IMR-90 (cell line): Measurements from ENCODE around the gene CDK6.

Source experiments
- CEBPB ChIP-seq: IDR thresholded peaks from 2 replicates; pipeline ENCODE4 v1.6.1; 2012; ENCODE audit warnings: low read depth, low read length, improper control_type of control experiment
- CHD1 ChIP-seq: IDR thresholded peaks from 2 replicates; pipeline ENCODE4 v1.6.1; 2012; ENCODE audit warnings: low read depth, low read length, improper control_type of control experiment
- FOS ChIP-seq: fragments of 150-350 bp; IDR thresholded peaks from 2 replicates; pipeline ENCODE4 v1.6.1; 2016; ENCODE audit warnings: low read depth, low read length
- MXI1 ChIP-seq: IDR thresholded peaks from 2 replicates; pipeline ENCODE4 v1.6.1; 2012; ENCODE audit warnings: low read depth, mild to moderate bottlenecking, low read length, moderate library complexity, borderline replicate concordance
- POLR2A ChIP-seq: IDR thresholded peaks from 2 replicates; pipeline ENCODE4 v1.6.1; 2012; ENCODE audit warnings: mild to moderate bottlenecking, low read depth, low read length
- RAD21 ChIP-seq: IDR thresholded peaks from 2 replicates; pipeline ENCODE4 v1.6.1; 2012; ENCODE audit warnings: low read length, improper control_type of control experiment
- RFX5 ChIP-seq: IDR thresholded peaks from 2 replicates; pipeline ENCODE4 v1.8.0; 2012; ENCODE audit warnings: low read depth, mild to moderate bottlenecking, low read length, moderate library complexity
- SMC3 ChIP-seq: fragments of 150-350 bp; IDR thresholded peaks from 2 replicates; pipeline ENCODE4 v1.6.1; 2016; ENCODE audit warnings: low read depth, mild to moderate bottlenecking, antibody characterized with exemption, low read length, moderate library complexity
- TF ChIP-seq, protein P1 (sequence below): conservative IDR thresholded peaks from 2 replicates; pipeline ENCODE4 v1.5.1; 2012; ENCODE audit warnings: mild to moderate bottlenecking, low read depth, low read length, improper control_type of control experiment
- TF ChIP-seq, protein P2 (sequence below): fragments of 150-350 bp; IDR thresholded peaks from 2 replicates; pipeline ENCODE4 v1.6.1; 2017; ENCODE audit warnings: mild to moderate bottlenecking, antibody characterized with exemption, low read length, low read depth

DNA sequence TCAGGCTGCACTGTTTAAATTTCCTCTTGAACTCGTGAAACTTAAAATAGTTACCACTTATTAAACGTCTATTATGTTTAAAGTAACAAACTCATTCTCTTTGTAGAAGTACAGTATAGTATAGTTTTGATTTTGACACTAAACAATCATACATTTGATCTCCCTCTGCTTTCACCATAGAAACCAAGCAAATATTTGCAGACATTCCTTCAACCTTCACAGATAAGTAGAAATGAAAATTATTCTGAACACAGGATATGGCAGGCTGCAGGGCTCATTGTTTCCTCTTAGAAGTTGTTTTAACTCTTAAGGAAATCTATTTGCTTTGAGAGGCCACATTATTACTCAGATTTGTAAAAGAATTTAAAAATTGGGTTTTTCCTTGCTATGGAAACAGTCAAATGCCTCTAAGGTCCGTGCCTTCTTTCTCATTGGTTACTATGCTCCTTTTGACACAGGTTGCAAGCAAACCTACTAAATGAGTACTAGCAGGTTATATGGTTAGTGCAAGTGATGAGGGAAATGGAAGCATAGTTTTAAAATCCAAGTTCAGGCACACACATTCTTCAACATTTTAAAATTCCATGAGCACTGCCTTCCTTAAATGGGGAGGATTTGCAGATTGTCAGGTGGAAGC, 153.4 kb downstream of the CDK6 start:
- no peak for TF ChIP-seq RFX5
- TF ChIP-seq, protein P1, sequence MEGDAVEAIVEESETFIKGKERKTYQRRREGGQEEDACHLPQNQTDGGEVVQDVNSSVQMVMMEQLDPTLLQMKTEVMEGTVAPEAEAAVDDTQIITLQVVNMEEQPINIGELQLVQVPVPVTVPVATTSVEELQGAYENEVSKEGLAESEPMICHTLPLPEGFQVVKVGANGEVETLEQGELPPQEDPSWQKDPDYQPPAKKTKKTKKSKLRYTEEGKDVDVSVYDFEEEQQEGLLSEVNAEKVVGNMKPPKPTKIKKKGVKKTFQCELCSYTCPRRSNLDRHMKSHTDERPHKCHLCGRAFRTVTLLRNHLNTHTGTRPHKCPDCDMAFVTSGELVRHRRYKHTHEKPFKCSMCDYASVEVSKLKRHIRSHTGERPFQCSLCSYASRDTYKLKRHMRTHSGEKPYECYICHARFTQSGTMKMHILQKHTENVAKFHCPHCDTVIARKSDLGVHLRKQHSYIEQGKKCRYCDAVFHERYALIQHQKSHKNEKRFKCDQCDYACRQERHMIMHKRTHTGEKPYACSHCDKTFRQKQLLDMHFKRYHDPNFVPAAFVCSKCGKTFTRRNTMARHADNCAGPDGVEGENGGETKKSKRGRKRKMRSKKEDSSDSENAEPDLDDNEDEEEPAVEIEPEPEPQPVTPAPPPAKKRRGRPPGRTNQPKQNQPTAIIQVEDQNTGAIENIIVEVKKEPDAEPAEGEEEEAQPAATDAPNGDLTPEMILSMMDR, result no peak
- no peak for TF ChIP-seq RAD21
- TF ChIP-seq POLR2A, result no peak
- TF ChIP-seq, protein P2, sequence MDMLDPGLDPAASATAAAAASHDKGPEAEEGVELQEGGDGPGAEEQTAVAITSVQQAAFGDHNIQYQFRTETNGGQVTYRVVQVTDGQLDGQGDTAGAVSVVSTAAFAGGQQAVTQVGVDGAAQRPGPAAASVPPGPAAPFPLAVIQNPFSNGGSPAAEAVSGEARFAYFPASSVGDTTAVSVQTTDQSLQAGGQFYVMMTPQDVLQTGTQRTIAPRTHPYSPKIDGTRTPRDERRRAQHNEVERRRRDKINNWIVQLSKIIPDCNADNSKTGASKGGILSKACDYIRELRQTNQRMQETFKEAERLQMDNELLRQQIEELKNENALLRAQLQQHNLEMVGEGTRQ, result no peak
- TF ChIP-seq MXI1, result no peak
- no peak for TF ChIP-seq SMC3
- no peak for TF ChIP-seq CHD1
- no peak for TF ChIP-seq FOS
- TF ChIP-seq CEBPB, result no peak
